HL-60 (cell line): Measurements from ENCODE around the gene VWA8.

Source experiments
- CTCF ChIP-seq: IDR thresholded peaks from one replicate; pipeline ENCODE4 v1.5.1; 2011; ENCODE audit warnings: low read length, control low read depth, inconsistent platforms; ENCODE audit not compliant: insufficient read depth
- POLR2AphosphoS5 ChIP-seq: IDR thresholded peaks from 2 replicates; pipeline ENCODE4 v1.6.1; 2012; ENCODE audit warnings: low read depth
- REST ChIP-seq: IDR thresholded peaks from 2 replicates; pipeline ENCODE4 v1.6.1; 2012; ENCODE audit warnings: low read depth; ENCODE audit not compliant: insufficient replicate concordance

DNA sequence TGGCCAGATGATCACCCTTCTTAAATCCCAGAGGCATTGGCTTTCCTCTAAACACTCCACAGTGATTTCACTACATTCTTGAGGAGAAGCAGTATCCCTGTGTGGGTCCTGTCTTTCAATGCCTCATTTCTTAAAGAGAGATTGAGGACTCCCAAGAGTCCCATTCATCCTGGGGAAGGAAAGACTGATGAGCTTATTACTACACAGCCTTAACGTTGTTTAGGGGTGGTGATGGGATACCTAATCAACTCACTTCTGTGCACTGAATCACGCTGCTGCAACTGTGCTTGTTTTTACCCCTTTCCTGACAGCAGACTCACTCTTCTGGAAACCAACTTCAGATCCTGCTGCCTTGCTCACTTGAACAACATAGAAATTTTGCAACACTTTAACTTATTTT lies 300.5 kb downstream of the VWA8 start:
- TF ChIP-seq CTCF (no peak), REST (no peak), POLR2AphosphoS5 (no peak)
